NB4 (cell line): ENCODE results near the gene BICDL1.

ENCODE experiments used
- POLR2A ChIP-seq: IDR thresholded peaks from 2 replicates; pipeline ENCODE4 v1.6.1; 2011; ENCODE audit warnings: mild to moderate bottlenecking; ENCODE audit not compliant: insufficient read length; ENCODE audit errors: extremely low read depth
- TF ChIP-seq, protein P1 (sequence below): IDR thresholded peaks from one replicate; pipeline ENCODE4 v1.5.1; 2012; ENCODE audit warnings: low read depth, low read length

DNA sequence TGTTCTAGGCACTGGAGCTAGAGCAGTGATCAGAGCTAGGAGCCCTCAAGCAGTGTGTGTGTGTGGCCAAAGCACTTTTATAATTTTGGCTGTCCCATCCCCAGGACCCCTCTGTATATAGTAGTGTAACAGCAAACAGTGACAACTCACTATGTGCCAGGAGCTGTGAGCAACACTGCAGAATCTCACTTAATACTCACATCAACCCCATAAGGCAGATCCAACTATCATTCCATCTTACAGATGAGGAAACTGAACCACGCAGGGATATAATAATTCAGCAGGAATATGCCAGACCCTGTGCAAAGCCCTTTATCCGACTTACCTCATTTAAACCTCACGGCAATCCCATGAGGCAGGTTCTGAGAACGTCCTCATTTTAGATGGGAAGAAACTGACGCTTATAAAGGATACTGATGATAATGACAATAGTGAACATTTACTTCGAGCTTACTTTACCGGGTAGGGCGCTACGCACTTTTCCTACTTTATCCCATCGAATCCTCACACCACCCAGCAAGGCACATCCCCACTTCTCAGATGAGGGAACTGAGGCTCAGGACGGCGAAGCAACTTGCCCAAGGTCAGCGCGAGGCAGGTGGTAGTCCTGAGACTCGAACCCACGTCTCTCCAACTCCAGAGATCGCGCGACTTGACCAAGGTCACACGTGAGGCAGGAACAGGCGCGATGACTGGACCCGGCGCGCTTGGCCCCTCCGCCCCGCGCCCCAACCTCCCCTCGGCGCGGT, 126.8 kb downstream of the BICDL1 start:
- TF ChIP-seq, protein P1, sequence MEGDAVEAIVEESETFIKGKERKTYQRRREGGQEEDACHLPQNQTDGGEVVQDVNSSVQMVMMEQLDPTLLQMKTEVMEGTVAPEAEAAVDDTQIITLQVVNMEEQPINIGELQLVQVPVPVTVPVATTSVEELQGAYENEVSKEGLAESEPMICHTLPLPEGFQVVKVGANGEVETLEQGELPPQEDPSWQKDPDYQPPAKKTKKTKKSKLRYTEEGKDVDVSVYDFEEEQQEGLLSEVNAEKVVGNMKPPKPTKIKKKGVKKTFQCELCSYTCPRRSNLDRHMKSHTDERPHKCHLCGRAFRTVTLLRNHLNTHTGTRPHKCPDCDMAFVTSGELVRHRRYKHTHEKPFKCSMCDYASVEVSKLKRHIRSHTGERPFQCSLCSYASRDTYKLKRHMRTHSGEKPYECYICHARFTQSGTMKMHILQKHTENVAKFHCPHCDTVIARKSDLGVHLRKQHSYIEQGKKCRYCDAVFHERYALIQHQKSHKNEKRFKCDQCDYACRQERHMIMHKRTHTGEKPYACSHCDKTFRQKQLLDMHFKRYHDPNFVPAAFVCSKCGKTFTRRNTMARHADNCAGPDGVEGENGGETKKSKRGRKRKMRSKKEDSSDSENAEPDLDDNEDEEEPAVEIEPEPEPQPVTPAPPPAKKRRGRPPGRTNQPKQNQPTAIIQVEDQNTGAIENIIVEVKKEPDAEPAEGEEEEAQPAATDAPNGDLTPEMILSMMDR, result no peak
- TF ChIP-seq POLR2A, result no peak
